H1 (cell line): ENCODE data around the gene DDX4. TPM values are rescaled to one million over a fixed set of nuclear protein-coding genes. Genes with fewer than 3 reads are reported as not detected.

ENCODE experiments used
- CTCF ChIA-PET: fragments of 300-600 bp; sonication (Branson Sonifier 250); formaldehyde crosslinking; loops from one replicate; lab custom pipeline; 2021; ENCODE audit not compliant: partially characterized antibody; lab: Charles Lee
- POLR2A ChIA-PET: fragments of 300-600 bp; sonication (Branson Sonifier 250); formaldehyde crosslinking; loops from one replicate; lab custom pipeline; 2021; ENCODE audit warnings: inconsistent platforms; ENCODE audit not compliant: partially characterized antibody; lab: Charles Lee
- DNase-seq, 2 experiments: peaks; one replicate each; pipeline versions ENCODE4 v3.0.0 to v3.0.0-alpha.2; 2010 to 2022; ENCODE audit warnings: low spot score in 2 of 2, low read depth in 1 of 2, mixed read lengths in 1 of 2
- FAIRE-seq: peaks from 2 replicates; lab custom pipeline; 2011; peaks lifted over from hg19 to GRCh38; lab: Jason Lieb, UNC
- H2AFZ ChIP-seq: 2 replicates; pipeline ENCODE4 v1.8.1; 2012; ENCODE audit warnings: low read length, inconsistent platforms
- H2AK5ac ChIP-seq: 2 replicates; pipeline ENCODE4 v1.6.1; 2013; ENCODE audit warnings: low read depth, low read length
- H2BK120ac ChIP-seq: replicated peaks from 2 replicates; pipeline ENCODE3; 2013; ENCODE audit warnings: low read depth, low read length, inconsistent platforms
- H2BK12ac ChIP-seq: 2 replicates; pipeline ENCODE4 v1.6.1; 2013; ENCODE audit warnings: low read depth, low read length
- H2BK15ac ChIP-seq: 2 replicates; pipeline ENCODE4 v1.6.1; 2013; ENCODE audit warnings: low read length
- H2BK20ac ChIP-seq: 2 replicates; pipeline ENCODE4 v1.6.1; 2013; ENCODE audit warnings: low read length
- H2BK5ac ChIP-seq: 2 replicates; pipeline ENCODE4 v1.6.1; 2013; ENCODE audit warnings: low read depth, low read length
- H3K14ac ChIP-seq: 2 replicates; pipeline ENCODE4 v1.6.1; 2013; ENCODE audit warnings: inconsistent platforms; ENCODE audit not compliant: insufficient read length
- H3K18ac ChIP-seq: 2 replicates; pipeline ENCODE4 v1.6.1; 2013; ENCODE audit warnings: low read length; ENCODE audit errors: extremely low read depth
- H3K23ac ChIP-seq: 2 replicates; pipeline ENCODE4 v1.6.1; 2013; ENCODE audit warnings: inconsistent platforms; ENCODE audit not compliant: insufficient read length
- H3K23me2 ChIP-seq: 2 replicates; pipeline ENCODE4 v1.6.1; 2013; ENCODE audit warnings: low read depth, low read length
- H3K27ac ChIP-seq: 2 replicates; pipeline ENCODE4 v1.6.1; 2011; ENCODE audit warnings: low read depth, low read length, inconsistent platforms
- H3K27me3 ChIP-seq, 4 experiments: replicated peaks in 1 of 4; 1 replicate in 1 of 4; 2 replicates in 3 of 4; pipeline versions ENCODE4 v1.6.1 to v1.8.1; 2011 to 2013; ENCODE audit warnings: low read length in 3 of 4, mild to moderate bottlenecking in 3 of 4, inconsistent platforms in 2 of 4, mixed read lengths in 2 of 4, moderate library complexity in 1 of 4; ENCODE audit not compliant: control insufficient read depth in 3 of 4, insufficient read depth in 3 of 4; ENCODE audit errors: extremely low read depth in 1 of 4
- H3K36me3 ChIP-seq, 4 experiments: 2 replicates each; pipeline versions ENCODE4 v1.6.1 to v1.8.1; 2011 to 2013; ENCODE audit warnings: mild to moderate bottlenecking in 4 of 4, low read length in 3 of 4, moderate library complexity in 2 of 4, control low read depth in 1 of 4, inconsistent platforms in 1 of 4; ENCODE audit not compliant: insufficient read depth in 4 of 4, control insufficient read depth in 2 of 4
- H3K4ac ChIP-seq: replicated peaks from 2 replicates; pipeline ENCODE3; 2013; ENCODE audit warnings: low read length, low read depth, mixed read lengths, inconsistent platforms; ENCODE audit not compliant: insufficient read length
- H3K4me1 ChIP-seq, 4 experiments: replicated peaks in 1 of 4; 1 replicate in 1 of 4; 2 replicates in 3 of 4; pipeline versions ENCODE4 v1.6.1 to v1.8.1; 2011 to 2013; ENCODE audit warnings: low read length in 3 of 4, inconsistent platforms in 2 of 4, mixed read lengths in 1 of 4; ENCODE audit not compliant: insufficient read depth in 4 of 4, control insufficient read depth in 3 of 4
- H3K4me2 ChIP-seq, 2 experiments: 2 replicates each; pipeline versions ENCODE4 v1.6.1 to v1.8.1; 2011 to 2013; ENCODE audit warnings: low read depth in 2 of 2, low read length in 2 of 2, control low read depth in 1 of 2, inconsistent platforms in 1 of 2, mild to moderate bottlenecking in 1 of 2; ENCODE audit not compliant: insufficient read depth in 1 of 2
- H3K4me3 ChIP-seq, 4 experiments: fragments of 200-600, 300-600 bp in 1 of 4; sonication (generic), shearing (Covaris generic), sonication (Bioruptor Twin) in 1 of 4; 2 replicates each; pipeline versions ENCODE4 v1.5.1 to v1.8.1; 2011 to 2016; ENCODE audit warnings: low read length in 4 of 4, low read depth in 3 of 4, control low read depth in 2 of 4, inconsistent platforms in 2 of 4, mild to moderate bottlenecking in 2 of 4, mixed read lengths in 1 of 4, moderate library complexity in 1 of 4; ENCODE audit not compliant: insufficient read depth in 2 of 4; ENCODE audit errors: extremely low read depth in 1 of 4
- H3K56ac ChIP-seq: replicated peaks from 2 replicates; pipeline ENCODE3; 2013; ENCODE audit warnings: low read depth, mild to moderate bottlenecking, mixed read lengths, low read length, inconsistent platforms; ENCODE audit not compliant: insufficient read length
- H3K79me1 ChIP-seq: 2 replicates; pipeline ENCODE4 v1.6.1; 2013; ENCODE audit warnings: low read depth, low read length, control low read depth
- H3K79me2 ChIP-seq, 2 experiments: 2 replicates each; pipeline versions ENCODE4 v1.6.1 to v1.8.1; 2012 to 2013; ENCODE audit warnings: low read length in 2 of 2, mild to moderate bottlenecking in 2 of 2, inconsistent platforms in 1 of 2; ENCODE audit not compliant: insufficient read depth in 2 of 2, control insufficient read depth in 1 of 2
- H3K9ac ChIP-seq, 4 experiments: replicated peaks in 1 of 4; 1 replicate in 1 of 4; 2 replicates in 3 of 4; pipeline versions ENCODE4 v1.6.1 to v1.8.1; 2011 to 2013; ENCODE audit warnings: low read depth in 3 of 4, low read length in 3 of 4, control low read depth in 2 of 4, mild to moderate bottlenecking in 2 of 4, moderate library complexity in 2 of 4, inconsistent platforms in 1 of 4; ENCODE audit errors: extremely low read depth in 1 of 4
- H3K9me3 ChIP-seq, 2 experiments: 2 replicates each; pipeline versions ENCODE4 v1.6.1 to v1.8.1; 2012 to 2013; ENCODE audit warnings: mild to moderate bottlenecking in 2 of 2, moderate library complexity in 2 of 2, control low read depth in 1 of 2, inconsistent platforms in 1 of 2, low read depth in 1 of 2, low read length in 1 of 2, mixed read lengths in 1 of 2; ENCODE audit not compliant: insufficient read depth in 2 of 2
- H4K20me1 ChIP-seq, 2 experiments: replicated peaks in 1 of 2; 2 replicates each; pipeline versions ENCODE3 to v1.8.1; 2011 to 2013; ENCODE audit warnings: inconsistent platforms in 2 of 2, low read length in 2 of 2, mild to moderate bottlenecking in 1 of 2; ENCODE audit not compliant: insufficient read depth in 2 of 2, control insufficient read depth in 1 of 2
- H4K5ac ChIP-seq: 2 replicates; pipeline ENCODE4 v1.6.1; 2013; ENCODE audit warnings: low read length, low read depth, mixed read lengths, inconsistent platforms; ENCODE audit not compliant: insufficient read length
- H4K8ac ChIP-seq: 2 replicates; pipeline ENCODE4 v1.8.0; 2013; ENCODE audit warnings: mild to moderate bottlenecking, moderate library complexity, low read length, inconsistent platforms; ENCODE audit not compliant: insufficient read depth; ENCODE audit errors: extremely low read depth
- H4K91ac ChIP-seq: replicated peaks from 2 replicates; pipeline ENCODE3; 2013; ENCODE audit warnings: low read length, mixed read lengths, inconsistent platforms; ENCODE audit not compliant: insufficient read length
- HDAC6 ChIP-seq: IDR thresholded peaks from one replicate; pipeline ENCODE4 v1.7.1; 2012; ENCODE audit warnings: low read depth, mild to moderate bottlenecking, inconsistent platforms, low read length, moderate library complexity
- NANOG ChIP-seq: IDR thresholded peaks from 2 replicates; pipeline ENCODE4 v1.6.1; 2011; ENCODE audit warnings: low read length, low read depth, mild to moderate bottlenecking, inconsistent platforms; ENCODE audit not compliant: insufficient read depth, poor library complexity, severe bottlenecking
- NRF1 ChIP-seq: IDR thresholded peaks from 2 replicates; pipeline ENCODE4 v1.6.1; 2011; ENCODE audit warnings: mild to moderate bottlenecking, low read depth, low read length, improper control_type of control experiment
- RXRA ChIP-seq: IDR thresholded peaks from 2 replicates; pipeline ENCODE4 v1.6.1; 2011; ENCODE audit warnings: low read depth, mild to moderate bottlenecking, low read length, moderate library complexity; ENCODE audit not compliant: insufficient read depth
- SIX5 ChIP-seq: IDR thresholded peaks from 2 replicates; pipeline ENCODE4 v1.6.1; 2011; ENCODE audit warnings: mild to moderate bottlenecking, low read depth, low read length
- TAF1 ChIP-seq: IDR thresholded peaks from 2 replicates; pipeline ENCODE4 v1.6.1; 2011; ENCODE audit warnings: mild to moderate bottlenecking, low read depth, low read length
- TBP ChIP-seq: IDR thresholded peaks from 2 replicates; pipeline ENCODE4 v1.6.1; 2011; ENCODE audit warnings: low read depth, low read length, improper control_type of control experiment
- WGBS, 2 experiments: shearing (Covaris generic) in 1 of 2; methylation state at CpG; one replicate each; pipeline versions ENCODE4 v1.1.6 to v1.1.7; 2013 to 2015; ENCODE audit warnings: low lambda C conversion rate in 2 of 2, mixed read lengths in 2 of 2, inconsistent platforms in 1 of 2, low coverage in 1 of 2, missing lambda C conversion rate in 1 of 2; ENCODE audit not compliant: insufficient replicate concordance in 2 of 2, insufficient coverage in 1 of 2, insufficient read length in 1 of 2; ENCODE audit errors: extremely low coverage in 1 of 2, missing lambda C conversion rate in 1 of 2; 5-methylcytosine and 5-hydroxymethylcytosine counted together
- polyA plus RNA-seq, 7 experiments: library from polyadenylated mRNA; depleted of rRNA in 3 of 7; stranded (reverse) in 5 of 7; unstranded in 2 of 7; fragments of >200 nt in 5 of 7; fragments of 200-250 nt in 2 of 7; gene quantifications; 1 replicate in 5 of 7; 2 replicates in 1 of 7; 4 replicates in 1 of 7; pipeline versions ENCODE4 v1.2.1 to v1.2.3, GENCODE V29; 2011 to 2013; ENCODE audit warnings: missing spikeins in 2 of 7, mixed read lengths in 2 of 7
- total RNA-seq: library from RNA; stranded (reverse); fragmentation: NEBNext Ultra II Directional; extraction: Animal tissue kit (Norgen Biotek cat#: 25700); gene quantifications from 2 replicates; pipeline ENCODE4 v1.2.1, GENCODE V29; 2021
- TF ChIP-seq, protein P1 (sequence below): IDR thresholded peaks from 2 replicates; pipeline ENCODE4 v1.6.1; 2011; ENCODE audit warnings: low read length, improper control_type of control experiment

DDX4 gene
- total and polyA plus RNA-seq, 2 of the 8 experiments (the other 6 are each of a cell fraction or from before 2014, with no cell fraction given) = 0.15 TPM; not detected in 1

DNA sequence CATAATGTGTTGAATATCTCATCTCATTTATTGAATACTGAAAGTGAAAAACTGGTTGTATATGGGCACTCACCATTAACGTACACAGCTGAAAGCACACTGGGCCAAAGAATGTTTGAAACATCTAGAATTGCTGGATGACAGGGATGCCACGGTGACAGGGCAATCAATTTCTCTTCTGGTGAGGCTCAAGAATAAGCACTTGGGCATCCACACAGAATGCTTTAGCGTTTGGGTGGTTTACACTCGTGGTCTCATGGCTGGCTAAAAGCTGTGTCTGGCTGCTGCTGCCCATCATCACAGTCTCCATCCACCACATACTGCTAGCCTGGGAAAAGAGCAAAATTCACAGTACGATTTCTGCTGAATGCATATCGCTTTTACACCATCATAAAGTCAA lies 82.6 kb downstream of the DDX4 start:
- Histone ChIP-seq H3K14ac (no peak overlapping the region), H3K56ac (no peak overlapping the region)
- CTCF ChIA-PET = interaction anchor here (0.6 kb wide), 1 partner anchor 452 kb away, joined by 3 read pairs; no protein-coding TSS in a partner anchor

More for the DNA sequence above, 82.6 kb downstream of the DDX4 start:
- H3K79me1 ChIP-seq = no peaks in the 10 kb centered on the region
- no peak overlapping the region for H4K5ac ChIP-seq
- H3K9me3 ChIP-seq = no peaks in the 10 kb centered on the region
- no peak overlapping the region for H3K9ac ChIP-seq
- H2AK5ac ChIP-seq = no peak overlapping the region
- no peaks in the 10 kb centered on the region for H3K36me3 ChIP-seq
- no peak overlapping the region for H3K27ac ChIP-seq
- peaks cover 4% of the 10 kb centered on the region; the same call in 1 of the 2 replicates for H3K23me2 ChIP-seq
- H4K20me1 ChIP-seq = no peaks in the 10 kb centered on the region
- FAIRE-seq = no peak
- WGBS, 2 experiments = 87% methylated on average over 6 of the region's 6 CpGs; no CpG with 5 or more reads in 1 of the 2 experiments
- POLR2A ChIA-PET = no interaction called here
- DNase-seq = no peak
- H3K23ac ChIP-seq = no peak overlapping the region
- H3K18ac ChIP-seq = no peak overlapping the region
- H2BK120ac ChIP-seq = no peak overlapping the region
- H4K91ac ChIP-seq = no peak overlapping the region
- H3K4ac ChIP-seq = no peak overlapping the region
- no peak overlapping the region for H4K8ac ChIP-seq
- H3K4me1 ChIP-seq = peaks cover 0 to 4% (median 0%) of the 10 kb centered on the region in 4 experiments; a peak in 1 of 7 replicates
- H2BK5ac ChIP-seq = no peak overlapping the region
- H3K4me3 ChIP-seq = no peak overlapping the region
- H3K79me2 ChIP-seq = no peaks in the 10 kb centered on the region
- peaks cover 0 to 2% (median 0%) of the 10 kb centered on the region in 4 experiments; a peak in 1 of 7 replicates for H3K27me3 ChIP-seq
- TF ChIP-seq SIX5 (no peak), TBP (no peak), HDAC6 (no peak), TAF1 (no peak), NANOG (no peak), NRF1 (no peak), RXRA (no peak)
- TF ChIP-seq, protein P1, sequence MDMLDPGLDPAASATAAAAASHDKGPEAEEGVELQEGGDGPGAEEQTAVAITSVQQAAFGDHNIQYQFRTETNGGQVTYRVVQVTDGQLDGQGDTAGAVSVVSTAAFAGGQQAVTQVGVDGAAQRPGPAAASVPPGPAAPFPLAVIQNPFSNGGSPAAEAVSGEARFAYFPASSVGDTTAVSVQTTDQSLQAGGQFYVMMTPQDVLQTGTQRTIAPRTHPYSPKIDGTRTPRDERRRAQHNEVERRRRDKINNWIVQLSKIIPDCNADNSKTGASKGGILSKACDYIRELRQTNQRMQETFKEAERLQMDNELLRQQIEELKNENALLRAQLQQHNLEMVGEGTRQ = no peak
- no peak overlapping the region for H2BK20ac ChIP-seq
- H3K4me2 ChIP-seq = no peak overlapping the region; a peak in 1 of 4 replicates
- no peak overlapping the region for H2BK12ac ChIP-seq
- no peak overlapping the region for H2BK15ac ChIP-seq
- no peak overlapping the region for H2AFZ ChIP-seq
